Renal pelvis (tissue), 4 donors: ENCODE measurements around the gene DLEU7. TPM values are rescaled to one million over a fixed set of nuclear protein-coding genes. Genes with fewer than 3 reads are reported as not detected.

Source experiments
- DNase-seq: peaks from one replicate; pipeline ENCODE4 v3.0.0-alpha.2; 2013
- polyA plus RNA-seq, 3 donors: library from polyadenylated mRNA; unstranded; fragments of 120-200 nt; gene quantifications; one replicate each; pipeline ENCODE4 v1.2.1, GENCODE V29; 2013; ENCODE audit not compliant: insufficient read length in 3 of 3

Gene DLEU7
- polyA plus RNA-seq, 3 donors = 1.2 to 1.4 (median 1.2) TPM

GRCh38 chr13:50796463-50796862 lies 47.0 kb downstream of the DLEU7 start:
- DNase-seq = no peak

DNA sequence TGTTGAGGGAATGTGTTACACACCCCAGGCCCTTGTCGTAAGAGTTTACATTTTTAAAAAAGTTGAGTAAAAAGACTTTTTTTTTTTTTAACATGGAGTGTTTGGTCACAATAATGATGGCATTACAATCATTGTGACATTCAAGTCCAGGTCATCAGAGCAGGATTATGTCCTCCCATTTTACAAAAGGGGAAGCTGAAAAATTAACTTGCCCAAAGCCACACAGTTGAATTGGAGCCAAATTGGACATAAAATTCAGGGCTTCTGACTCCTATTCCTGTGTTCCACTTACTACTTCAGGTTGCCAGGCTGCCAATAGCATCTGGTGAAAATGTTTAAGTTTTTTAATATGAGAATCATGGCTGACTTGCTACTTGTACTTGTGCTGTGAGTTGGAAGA lies 49.3 kb downstream of the DLEU7 start:
- no peak for DNase-seq

DNA sequence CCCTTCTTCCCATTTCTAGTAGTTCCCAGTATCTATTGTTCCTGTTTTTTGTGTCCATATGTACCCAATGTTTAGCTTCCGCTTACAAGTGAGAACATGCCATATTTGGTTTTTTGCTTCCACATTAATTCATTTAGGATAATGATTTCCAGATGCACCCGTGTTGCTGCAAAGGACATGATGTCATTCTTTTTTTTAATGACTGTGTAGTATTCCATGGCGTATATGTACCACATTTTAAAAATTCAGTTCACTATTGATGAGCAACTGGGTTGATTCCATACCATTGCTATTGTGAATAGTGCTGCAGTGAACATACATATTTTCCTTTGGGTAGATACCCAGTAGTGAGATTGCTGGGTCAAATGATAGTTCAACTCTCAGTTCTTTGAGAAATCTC lies 50.5 kb downstream of the DLEU7 start:
- DNase-seq = no peak

DNA sequence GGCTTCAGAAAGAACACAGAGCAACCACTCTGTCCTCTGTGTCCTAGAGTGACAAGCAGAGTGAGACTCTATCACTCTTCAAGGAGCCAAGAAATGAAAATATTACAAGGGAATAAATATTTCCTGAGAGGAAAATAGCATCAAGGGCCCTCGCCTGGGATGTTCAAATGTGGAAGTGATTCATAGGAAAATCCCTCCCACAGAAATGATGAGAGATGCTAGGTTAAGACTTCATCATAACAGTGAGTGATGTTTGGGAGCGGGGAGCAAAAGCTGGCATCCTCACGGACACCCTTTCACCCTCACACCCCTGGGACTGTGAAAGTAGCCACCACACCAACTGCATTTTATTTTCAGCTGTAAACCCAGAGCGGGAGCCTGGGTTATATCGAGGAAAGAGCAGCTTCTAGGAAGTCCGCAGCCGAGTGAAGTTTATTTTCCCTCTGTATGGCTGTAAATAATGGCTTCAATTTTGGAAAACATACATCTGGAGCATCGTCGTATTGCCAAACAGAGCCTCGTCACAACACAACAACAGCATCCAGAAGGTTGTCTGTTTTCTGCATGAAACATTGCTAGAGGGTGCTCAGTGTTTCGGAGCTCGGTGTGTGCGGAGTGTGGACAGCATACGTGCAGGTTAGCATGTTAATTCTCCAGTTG lies 54.8 kb downstream of the DLEU7 start:
- DNase-seq = no peak

DNA sequence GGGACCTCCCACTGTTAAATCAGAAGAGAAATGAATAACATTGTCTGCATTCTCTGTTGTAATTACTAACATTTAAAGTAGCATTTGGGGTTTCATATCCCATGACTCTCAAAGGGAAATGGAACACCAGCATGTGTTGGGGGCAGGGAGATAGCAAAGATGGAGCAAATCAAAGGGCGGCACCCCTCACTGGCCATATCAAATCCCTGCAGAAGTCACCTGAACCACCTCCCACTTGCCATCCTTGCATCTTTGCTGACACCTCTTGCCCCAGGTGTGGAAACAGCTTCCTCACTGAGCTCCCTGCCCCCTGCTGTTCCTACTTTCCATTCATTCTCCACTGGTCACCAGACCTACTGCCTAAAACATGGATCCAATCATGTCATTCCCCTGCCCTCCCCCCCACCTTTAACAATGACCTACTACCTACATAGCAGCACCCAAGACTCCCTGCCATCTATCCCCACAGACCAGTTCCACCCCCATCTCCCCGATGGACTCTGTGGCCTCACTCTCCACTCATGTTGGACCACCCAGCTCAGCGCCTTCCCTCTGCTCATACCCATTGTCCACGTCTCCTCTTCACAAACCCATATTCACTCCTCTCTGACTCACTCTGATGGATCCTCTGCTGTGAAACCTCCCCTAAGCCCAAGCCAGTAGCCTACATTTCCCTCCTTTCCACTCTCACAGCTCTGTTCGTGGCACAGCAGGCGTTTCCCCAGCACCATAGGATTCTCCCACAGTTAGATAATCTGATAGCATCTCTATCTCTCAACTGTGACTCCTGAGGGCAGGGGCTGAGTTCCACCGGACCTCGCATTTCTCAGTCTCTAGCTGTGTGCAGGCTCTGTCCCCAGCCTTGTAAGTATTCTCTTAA lies 55.9 kb downstream of the DLEU7 start:
- no peak for DNase-seq

- DNase-seq = no peak
Observed at GRCh38 chr13:50783717-50784290, 59.7 kb downstream of the DLEU7 start.

- no peak for DNase-seq
Observed at GRCh38 chr13:50783066-50783465, 60.4 kb downstream of the DLEU7 start.

DNA sequence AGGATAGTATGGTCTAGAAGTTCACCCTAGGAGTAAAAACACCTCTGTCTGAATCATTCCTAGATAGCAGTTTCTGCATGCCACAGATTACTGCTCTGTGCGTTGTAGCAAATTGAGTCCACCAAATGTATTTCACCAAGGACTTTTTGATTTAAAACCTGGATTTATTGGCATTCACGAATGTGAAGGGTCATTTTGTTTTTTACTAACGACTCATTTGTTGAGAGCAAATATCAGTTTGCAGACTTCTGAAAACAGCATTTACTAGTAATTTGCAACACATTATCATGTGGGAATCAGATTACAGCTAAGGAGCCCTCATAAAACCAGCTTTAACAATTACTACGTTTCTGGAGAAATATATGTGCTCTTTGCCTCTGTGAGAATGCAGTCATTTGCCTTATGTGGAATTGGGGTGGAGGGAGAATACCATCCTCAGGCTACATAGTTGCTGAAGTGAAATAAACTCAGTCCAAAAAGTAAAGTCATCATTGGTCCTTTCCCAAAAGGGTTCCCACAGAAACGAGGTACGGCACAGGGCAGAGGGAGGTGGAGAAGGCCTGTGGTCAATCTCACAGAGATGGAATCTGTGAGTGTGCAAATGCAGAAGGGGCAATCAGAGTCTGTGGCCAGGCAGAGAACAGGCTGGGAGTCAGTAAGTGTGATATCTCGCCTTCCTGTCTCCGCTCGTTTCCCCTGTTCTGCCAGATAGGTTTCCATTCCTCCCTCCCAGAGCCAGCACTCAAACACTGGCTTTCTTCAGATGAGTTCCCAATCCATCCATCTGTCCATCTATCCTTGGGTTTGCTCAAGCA lies 63.1 kb downstream of the DLEU7 start:
- DNase-seq = no peak

GRCh38 chr13:50779443-50780200 lies 63.9 kb downstream of the DLEU7 start:
- no peak for DNase-seq

Other genes starting within 250 kb of the DLEU7 start
- 10 to 100 TPM; 54.0 to 59.0 (median 56.2) TPM for gene RNASEH2B, start 66.1 kb upstream of the DLEU7 start, polyA plus RNA-seq